ENCODE results near the gene FBXO41.

FBXO41 gene, protein sequence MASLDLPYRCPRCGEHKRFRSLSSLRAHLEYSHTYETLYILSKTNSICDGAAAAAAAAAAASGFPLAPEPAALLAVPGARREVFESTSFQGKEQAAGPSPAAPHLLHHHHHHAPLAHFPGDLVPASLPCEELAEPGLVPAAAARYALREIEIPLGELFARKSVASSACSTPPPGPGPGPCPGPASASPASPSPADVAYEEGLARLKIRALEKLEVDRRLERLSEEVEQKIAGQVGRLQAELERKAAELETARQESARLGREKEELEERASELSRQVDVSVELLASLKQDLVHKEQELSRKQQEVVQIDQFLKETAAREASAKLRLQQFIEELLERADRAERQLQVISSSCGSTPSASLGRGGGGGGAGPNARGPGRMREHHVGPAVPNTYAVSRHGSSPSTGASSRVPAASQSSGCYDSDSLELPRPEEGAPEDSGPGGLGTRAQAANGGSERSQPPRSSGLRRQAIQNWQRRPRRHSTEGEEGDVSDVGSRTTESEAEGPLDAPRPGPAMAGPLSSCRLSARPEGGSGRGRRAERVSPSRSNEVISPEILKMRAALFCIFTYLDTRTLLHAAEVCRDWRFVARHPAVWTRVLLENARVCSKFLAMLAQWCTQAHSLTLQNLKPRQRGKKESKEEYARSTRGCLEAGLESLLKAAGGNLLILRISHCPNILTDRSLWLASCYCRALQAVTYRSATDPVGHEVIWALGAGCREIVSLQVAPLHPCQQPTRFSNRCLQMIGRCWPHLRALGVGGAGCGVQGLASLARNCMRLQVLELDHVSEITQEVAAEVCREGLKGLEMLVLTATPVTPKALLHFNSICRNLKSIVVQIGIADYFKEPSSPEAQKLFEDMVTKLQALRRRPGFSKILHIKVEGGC

DNA sequence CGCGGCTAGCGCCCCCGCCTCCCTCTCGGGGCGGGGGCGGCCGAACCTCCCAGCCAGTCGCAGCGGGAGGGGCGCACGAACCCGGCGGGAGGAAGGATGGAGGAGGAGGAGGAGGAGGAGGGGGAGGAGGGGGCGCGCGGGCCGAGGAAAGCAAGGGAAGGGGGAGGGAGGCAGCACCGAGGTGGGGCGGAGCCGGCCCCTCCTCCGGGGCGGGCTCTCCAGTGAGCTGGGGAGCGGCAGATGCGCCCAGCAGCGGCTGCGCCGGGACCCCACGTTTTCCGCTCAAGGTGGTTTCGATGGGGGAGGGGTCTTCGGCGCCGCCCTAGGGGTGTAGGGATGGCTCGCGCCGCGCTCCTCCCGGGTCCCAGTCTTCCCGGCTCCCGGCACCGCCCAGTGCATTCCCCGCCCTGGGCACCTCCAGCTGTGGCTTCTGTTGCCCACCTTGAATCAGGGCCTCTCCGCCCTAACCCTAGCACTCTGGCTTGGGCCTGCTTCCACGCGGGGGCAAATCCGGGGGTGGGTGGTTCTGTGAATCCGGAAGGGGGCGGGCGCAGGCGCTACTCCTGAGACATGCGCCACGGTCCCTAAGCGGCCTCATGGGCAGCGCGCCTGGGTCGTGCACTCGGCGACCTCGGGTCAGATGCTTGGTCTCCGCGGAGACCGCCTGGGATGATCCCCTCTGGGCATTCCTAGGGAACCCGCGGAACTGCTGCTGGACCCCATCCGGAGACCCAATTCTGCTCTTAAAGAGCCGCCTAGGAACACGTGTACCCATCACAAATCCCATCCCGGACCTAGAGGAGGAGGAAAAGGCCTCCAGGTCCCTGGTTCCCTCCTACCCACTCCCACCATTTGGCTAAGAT lies at the start of gene FBXO41:
Gene FBXO41 (minus strand): TSS at position 183 of the 863 bp plus-strand sequence. CDS start 14,848 bp downstream, outside the sequence.
- peak; percentile 74 for DNase-seq

DNA sequence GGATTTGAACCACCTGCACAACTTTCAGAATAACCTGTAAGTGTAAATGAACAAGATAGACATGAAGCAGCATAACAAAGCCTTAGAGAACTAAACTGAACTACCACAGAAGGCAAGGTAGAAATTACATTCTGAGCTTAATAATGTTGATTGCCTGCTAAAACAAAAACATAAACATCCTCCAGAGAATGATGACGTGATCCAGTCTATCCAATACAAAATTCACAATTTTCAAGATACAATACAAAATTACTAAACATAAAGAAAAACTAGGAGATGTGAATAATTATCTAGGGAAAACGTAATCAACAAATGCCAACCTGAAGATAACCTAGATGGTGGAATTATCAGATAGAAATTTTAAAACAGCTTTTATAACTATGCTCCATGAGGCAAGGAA lies 49.8 kb upstream of the FBXO41 start:
- DNase-seq = no peak

DNA sequence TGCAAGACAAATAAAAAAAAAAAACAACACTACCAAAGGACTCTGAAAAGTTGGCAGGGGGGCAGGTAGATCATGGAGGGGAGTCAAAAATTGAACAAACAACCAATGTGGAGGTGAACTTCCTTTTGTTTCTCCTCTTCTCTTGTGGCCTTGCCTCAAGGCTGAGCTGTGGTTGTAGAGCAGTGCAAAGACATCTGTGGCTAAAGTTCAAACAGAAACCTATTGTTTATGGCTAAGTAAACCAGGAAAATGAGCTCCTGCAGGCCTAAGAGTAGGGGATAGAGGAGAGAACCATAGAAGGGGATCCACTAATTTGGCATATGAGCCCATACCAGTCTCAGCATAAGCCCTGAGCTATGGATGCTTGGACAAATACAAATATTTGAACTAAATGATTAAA lies 49.3 kb upstream of the FBXO41 start:
- no peak for DNase-seq

DNA sequence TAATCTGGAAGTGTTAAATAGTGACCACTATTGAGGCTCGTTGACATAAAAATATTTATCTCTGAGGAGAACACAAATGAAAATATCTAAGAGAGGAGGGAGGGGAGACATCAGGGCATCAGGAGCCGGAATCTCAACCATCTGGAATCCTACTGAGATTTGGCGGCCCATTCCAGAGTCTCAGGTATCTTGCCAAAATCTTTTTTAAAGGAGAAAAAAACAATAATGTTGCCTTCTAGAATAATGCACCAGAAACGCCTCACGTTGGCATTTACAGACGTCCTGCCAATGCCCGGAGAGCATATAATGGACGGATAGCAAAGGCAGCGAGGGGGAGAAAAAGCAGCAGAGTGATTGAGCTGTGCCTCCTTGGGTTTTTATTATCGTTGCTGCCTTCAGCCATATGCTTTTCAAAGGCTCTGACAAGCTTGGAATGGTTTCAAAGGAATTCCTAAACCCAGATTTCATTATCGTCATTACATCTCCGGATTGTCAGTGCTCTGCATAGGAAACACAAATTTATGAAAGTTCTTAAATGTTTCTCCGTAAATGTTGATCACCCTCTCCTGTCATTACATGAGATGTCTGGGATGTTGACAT lies 39.9 kb upstream of the FBXO41 start:
- no peak for DNase-seq

DNA sequence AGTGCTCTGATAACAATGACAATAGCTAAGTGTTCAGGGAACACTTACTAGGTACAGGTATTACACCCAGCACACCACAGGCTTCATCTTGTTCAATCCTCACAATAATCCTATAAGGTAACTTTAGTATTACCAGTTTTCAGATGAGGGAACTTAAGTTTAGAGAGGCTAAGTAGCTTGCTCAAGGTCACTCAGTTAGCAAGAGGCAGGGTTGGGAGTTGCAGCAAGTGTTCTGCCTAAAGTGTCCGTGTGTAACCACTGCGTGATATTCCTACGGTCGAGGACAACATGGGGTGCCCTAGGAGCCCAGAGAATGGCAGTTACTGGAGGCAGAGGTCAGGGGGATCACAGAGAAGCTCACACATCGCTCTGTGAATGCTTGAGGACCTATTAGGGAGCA lies 39.3 kb upstream of the FBXO41 start:
- DNase-seq = no peak

DNA sequence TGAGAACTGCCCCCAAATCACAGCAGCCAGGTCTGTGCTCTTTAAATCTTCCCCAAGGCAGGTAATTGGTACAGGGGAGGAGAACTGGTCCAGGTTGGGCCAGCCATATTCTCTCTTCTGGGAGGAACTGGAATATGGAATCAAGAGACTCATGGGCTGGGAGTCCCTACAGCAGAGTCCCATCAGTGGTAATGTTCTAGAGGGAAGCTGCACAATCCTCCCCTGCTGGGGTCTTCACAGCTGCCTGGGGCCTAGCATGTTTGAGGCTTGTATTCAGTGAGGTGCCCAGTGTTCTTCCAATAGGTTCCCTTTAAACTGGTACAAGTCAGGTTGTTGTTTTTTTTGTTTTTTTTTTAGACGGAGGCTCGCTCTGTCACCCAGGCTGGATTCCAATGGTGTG lies 30.2 kb upstream of the FBXO41 start:
- DNase-seq = no peak

DNA sequence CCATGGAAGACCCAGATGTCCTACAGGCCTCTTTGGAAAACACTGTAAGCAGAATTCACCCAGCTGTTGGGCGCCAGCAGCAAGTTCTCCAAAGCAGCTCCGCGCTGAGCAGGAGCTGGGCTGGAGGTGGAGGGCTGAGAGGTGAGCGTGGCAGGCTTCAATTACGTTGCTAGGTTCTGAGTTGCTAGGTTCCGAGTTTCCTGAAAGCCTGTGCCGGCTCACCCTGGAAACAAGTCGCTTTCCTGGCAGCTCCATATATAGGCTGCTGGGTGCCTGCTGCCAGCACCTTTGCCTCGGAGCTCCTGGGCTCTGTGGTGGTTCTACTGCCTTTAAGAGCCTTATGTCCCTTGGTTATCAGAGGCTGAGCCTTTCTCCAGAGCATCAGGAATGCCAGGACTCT lies 23.4 kb upstream of the FBXO41 start:
- no peak for DNase-seq

DNA sequence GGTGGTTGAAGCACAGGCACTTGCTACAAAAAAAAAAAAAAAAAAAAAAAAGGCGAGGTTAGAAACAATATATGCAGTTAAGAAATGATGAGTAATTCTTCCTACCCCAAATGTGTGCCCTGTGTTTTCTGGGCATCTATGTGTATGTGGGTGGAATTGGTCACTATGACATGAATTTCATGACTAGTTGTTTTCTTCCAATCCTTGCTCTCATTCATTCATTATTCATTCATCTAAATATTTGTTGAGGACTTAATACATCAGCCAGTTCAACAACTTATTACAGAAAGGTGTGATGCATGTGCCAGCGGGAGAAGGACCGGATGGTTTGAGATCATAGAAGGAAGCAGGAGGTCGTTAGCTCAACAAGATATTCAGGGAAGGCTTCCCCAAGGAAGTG lies 17.4 kb upstream of the FBXO41 start:
- no peak for DNase-seq

DNA sequence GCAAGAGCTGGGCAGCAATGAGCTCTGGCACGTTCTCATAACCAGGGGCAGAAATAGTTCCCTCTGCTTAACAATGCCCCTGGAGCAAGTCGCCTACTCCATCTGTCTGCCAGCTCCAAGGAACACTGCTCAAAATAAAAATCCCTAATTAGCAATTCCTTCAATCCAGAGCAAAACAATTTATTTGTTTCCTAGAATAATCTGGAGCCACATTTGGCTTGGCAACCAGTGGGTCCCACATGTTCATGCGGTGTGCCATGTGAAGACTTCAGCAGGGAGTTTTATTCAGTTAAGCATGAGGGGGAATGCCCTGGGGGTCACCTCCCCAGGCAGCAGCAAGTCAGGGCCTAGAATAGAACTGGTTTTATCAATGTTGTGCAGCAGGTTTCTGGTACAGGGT lies 16.6 kb upstream of the FBXO41 start:
- no peak for DNase-seq

DNA sequence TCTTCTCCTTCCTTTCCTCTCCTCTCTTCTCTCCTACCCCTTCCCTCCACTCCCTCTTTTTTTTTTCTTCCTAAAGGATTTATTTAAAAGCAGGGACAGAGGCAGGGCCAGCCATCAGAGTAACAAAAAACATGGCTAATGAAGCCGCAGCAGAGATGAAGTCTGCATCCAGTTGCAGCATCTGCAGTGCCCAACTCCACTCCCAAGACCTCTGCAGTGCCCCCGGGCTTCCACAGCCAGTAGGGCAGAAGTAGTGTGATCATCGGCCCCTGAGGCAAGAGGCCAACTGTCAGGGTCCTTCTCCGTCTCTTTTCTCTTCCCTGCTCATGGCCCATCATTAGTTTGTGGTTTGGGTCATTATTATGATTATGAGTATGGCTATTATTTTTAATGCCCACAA lies 13.3 kb upstream of the FBXO41 start:
- DNase-seq = no peak

DNA sequence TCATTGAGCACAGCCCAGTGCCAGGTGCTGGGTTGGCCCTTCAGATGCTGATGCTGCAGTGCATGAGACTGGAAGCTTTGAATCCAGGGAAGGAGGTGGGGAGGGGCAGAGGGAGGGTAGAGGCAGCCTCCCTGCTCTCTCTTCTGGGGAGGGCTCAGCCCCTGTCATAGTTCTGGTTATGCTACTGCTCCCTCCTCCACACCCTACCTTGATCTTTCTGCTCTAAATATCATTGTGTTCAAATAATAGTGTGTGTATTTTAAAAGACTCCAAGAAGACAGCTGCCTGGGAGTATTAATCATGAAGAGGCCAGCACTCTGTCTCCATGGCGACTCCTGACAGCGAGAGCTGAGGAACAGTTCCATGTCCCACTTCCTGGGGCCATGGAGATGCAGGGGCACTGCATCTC lies 12.9 kb upstream of the FBXO41 start:
- DNase-seq = no peak

DNA sequence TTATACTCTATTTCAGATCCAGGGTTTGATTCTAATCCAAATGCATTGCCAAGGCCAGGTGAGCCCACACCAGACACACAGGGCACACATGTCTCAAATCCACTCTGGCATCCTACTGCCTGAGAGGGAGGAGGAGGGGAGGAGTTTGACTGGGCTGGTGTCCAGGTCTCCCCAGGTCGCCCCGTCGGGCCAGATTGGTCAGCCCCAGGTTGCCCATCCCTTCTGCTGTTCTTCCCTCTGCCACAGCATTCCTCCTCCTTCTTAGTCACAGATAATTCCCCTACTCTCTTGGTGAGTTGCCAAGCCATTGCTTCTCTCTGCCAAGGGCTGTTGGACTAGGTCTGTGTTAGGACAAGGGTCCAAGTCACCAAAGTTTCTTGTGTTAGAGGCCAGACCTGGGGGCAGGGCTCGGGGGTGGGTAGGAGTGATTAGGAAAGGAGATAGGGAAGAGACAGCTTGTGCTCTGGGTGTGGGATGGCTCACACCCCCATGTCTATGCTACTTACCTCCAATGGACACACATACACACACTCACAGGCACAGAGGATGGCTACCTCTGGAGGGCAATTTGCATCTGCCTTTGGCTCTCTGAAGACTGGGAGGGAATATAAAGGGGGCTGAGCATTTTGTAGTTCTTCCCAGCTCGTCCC lies 11.6 kb upstream of the FBXO41 start:
- DNase-seq = no peak

DNA sequence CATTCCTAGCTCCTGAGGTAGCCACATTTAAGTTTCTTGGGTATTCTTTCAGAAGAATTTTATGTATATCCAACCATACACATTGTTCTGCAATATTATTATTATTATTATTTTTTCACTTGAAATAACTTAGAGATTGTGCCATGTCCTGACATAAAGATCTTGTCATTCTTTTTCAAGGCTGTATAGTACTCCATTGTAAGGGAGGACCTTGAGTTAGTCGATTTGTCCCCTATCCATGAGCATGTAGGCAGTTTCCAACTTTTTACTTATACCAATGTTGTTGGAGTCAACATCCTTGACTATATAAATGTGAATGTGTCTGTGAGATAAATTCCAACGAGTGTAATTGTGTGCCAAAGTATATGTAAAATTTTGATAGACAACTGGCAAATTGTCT lies 10.0 kb upstream of the FBXO41 start:
- DNase-seq = no peak

DNA sequence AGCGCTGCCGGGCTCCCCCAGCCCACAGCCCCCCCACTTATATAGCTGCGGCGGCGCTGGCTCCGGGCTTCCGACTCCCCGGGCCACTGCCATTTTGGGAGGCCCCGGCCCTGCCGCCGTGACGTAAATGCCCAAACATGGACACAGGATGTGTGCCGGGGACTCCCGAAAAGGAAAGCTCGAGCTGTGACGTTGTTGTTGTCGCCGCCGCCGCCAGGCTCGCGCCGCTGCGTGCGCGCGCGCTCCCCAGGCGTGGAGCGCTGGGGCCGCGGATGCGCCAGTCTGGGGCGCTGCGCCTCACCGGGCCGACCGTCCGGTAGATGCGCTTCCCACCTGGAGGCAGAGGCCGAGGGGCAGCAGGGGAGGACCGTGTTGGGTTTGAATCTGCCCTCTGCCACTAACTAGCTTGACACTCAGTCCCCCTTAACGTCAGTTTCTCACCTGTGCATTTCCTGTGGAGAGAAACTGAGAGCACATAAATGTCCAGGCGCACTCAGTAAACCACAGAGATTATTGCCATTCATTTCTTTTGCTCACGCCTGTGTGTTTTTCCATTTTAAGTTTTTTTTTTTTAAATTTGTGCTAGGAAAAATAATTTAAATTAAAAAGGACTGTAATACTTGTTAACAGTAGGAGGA lies 9.4 kb upstream of the FBXO41 start, which contains the start of gene EGR4:
Gene EGR4 (minus strand): TSS at position 15 of the 638 bp plus-strand sequence. CDS start 231 bp downstream, outside the sequence.
- peak; percentile 95 for DNase-seq

DNA sequence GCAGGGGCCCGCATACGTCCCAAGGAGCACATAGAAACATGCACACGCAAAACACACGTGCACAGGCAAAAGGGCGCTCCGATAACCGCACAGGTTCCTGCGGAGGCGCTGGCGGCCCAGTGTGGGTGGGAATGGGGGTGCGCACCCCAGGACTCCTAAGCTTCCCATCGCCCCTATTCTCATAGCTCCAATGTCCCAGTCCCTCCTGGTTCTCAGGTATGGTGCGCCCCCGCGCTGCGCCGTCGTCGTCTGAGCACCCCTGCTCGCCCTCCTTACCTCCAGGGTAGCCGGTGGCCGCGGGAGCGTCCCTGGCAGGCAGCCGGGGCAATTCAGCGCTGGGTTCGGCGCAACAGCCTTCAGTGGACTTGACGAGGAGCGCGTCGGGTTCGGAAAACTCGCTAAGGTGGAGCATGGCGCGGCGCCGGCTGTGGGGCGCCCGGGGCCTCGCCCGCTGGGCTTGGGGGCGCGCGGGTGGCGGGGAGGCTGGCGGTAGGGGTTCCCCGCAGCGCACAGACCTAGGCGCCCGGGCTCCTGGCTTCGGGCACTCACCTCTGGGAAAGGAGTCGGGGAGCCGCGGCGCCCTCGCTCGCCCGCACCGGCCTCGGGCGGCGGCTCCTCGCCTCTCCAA lies 8.7 kb upstream of the FBXO41 start:
- peak; percentile 4 for DNase-seq

DNA sequence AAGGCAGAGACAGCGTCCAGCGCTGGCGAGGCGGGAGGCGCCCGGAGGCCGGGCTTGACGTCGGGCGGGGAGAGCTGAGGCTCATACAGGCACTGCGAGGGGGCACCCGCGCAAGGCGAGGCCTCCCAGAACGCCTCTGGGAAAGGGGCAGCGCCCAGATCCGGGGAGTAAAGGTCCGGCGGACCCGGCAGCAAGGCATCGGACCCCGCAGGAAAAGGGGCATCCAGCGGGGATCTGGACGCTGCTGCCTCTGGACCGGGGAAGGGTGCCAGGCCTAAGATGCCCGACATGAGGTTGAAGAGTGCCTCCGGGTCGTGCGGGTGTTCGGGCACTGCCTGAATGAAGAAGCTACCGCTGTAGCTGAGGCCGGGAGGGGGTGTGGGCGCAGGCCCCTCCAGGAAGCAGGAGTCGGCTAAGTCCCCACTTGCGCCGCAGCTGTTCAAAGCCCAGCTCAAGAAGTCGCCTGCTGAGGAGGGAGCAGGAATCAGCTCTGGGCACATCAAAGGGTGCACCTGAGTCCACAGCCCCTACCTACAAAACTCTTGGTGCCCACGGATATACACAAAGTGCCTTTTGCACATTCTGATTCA lies 8.1 kb upstream of the FBXO41 start:
- DNase-seq = no peak

DNA sequence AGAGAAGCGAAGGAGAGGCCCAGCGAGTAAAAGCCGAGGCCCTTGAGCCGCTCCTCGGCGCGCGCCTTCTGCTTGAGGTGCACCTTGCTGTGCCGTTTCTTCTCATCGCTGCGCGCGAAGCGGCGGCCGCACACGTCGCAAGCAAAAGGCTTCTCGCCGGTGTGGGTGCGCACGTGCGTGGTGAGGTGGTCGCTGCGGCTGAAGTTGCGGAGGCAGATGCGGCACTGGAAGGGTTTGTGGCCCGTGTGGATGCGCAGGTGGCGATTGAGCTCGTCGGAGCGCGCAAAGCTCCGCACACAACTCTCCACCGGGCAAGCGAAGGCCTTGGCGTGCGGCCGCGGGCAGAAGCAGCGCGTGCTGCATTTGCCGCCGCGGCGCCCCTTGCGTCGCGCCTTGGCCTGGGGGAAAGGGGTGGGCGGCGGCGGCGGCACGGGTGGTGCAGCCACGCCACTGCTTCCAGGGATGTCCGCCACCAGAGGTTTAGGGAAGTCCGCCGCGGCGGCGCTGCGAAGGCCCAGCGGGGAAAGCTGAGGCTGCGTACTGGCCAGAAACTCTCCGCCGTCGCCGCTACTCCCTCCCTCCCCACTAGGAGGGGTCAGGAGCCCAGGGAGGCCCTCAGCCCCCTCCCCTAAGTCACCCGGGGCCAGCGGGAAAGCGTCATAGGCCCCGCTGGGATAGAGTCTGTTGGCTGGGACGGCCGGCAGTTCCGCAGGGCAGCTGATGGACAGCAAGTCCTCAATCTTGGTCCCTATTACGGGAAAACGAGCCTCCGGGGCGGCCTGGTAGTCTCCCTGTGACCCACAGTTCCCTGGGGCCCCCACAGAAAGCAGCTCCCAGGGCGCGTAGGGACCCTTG lies 7.4 kb upstream of the FBXO41 start:
- DNase-seq = peak; percentile 2

DNA sequence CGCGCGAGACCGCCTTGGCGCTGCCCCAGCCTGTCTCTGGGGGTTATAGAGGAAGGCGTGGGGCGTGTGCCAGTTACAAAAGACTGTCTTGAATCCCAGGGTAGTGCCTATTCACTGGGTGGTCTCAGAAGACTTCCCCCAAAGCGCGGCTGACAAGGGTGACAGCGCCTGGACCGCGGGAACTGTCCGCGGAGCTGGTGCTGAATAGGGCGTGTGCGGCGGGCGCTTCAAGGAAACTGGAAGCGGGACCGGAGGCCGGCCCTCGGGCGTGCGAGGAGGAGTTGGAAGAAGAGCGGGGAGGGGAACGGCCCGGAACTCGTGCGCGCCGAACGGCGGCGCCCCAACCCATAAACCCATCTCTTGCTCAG lies 6.8 kb upstream of the FBXO41 start:
- peak; percentile 58 for DNase-seq

DNA sequence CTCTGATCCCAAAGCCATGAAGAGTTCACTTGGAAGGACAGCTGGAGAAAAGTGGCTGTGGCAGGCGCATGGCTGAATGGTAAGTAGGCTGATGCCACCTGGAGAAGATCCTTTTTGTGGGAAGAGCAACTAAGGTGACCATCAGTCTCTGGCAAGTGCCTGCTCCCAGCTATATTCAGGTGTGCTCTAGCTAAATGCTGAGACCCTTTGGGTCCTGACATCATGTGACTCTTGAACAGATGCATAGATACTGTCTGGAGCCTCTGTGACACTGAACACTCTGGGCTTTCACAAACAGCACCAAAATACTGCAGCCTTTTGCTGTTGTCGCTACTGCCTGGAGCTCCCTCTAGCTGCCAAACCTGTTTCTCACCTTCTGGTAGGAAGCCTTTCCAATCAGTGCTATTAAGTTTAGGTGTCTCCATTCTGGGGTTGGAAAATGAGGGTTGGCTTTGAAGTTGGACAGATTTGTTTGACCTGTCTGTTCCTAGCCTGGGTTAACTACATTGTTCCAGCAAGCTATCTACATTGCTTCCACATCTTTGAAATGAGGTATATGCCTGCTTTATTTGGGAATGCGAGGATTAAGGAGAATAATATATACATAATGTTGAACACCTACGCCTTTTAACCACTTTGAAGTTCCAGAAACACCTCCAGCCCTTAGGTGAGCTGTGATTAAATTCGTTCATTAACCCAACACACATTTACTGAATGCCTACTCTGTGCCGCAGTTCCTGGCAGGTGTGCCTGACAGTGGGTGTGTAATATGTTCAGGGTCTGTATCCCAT lies 6.0 kb upstream of the FBXO41 start:
- peak; percentile 66 for DNase-seq

Measured in CD4-positive, alpha-beta T cell treated with Interleukin-17A for 1 hour (primary cell).